HFF-Myc (cell line): ENCODE results near the gene NELFE.

Experiments used
- DNase-seq: peaks from one replicate; pipeline ENCODE4 v3.0.0-alpha.2; 2011; ENCODE audit warnings: low read depth; ENCODE audit errors: extremely low read depth
- H3K4me3 ChIP-seq: replicated peaks from 2 replicates; pipeline ENCODE4 v1.5.1; 2011; ENCODE audit warnings: low read depth, mild to moderate bottlenecking, control low read depth, low read length
- CTCF ChIP-seq: IDR thresholded peaks from 2 replicates; pipeline ENCODE4 v1.5.1; 2012; ENCODE audit warnings: mild to moderate bottlenecking, low read depth, low read length, control low read depth; ENCODE audit errors: missing control alignments

NELFE gene

GRCh38 chr6:31906122-31906521 is 52.6 kb downstream of the NELFE start:
- H3K4me3 ChIP-seq: no peak overlapping the region
- TF ChIP-seq CTCF: no peak
- no peak for DNase-seq

- TF ChIP-seq CTCF: no peak
- no peak for DNase-seq
- H3K4me3 ChIP-seq: no peak overlapping the region
Measured at GRCh38 chr6:31905041-31905440, 53.7 kb downstream of the NELFE start.

- no peak for DNase-seq
- no peak overlapping the region for H3K4me3 ChIP-seq
- TF ChIP-seq CTCF: no peak
Measured at GRCh38 chr6:31903957-31904356, 54.8 kb downstream of the NELFE start.
